Measurements from ENCODE around the gene ZNF214. TPM values are rescaled to one million over a fixed set of nuclear protein-coding genes. Genes with fewer than 3 reads are reported as not detected.

Gene ZNF214
- total and polyA plus RNA-seq, 9 donors, result 1.5 to 3.4 (median 2.5) TPM

Other genes starting within 250 kb of the ZNF214 start
- gene OR2AG2, start 248.4 kb downstream of the ZNF214 start, total RNA-seq, result 0.04 TPM
- under 1 TPM in 3 of 8 donors, not detected in 5; 0.04 to 0.05 (median 0.04) TPM for gene OR2AG2, start 248.4 kb downstream of the ZNF214 start, polyA plus RNA-seq (ENCODE audit: insufficient read depth in 1 of 8, insufficient read length in 8 of 8, low replicate concordance in 1 of 8)
- gene OR2AG1, start 237.3 kb downstream of the ZNF214 start, total RNA-seq, result not detected
- under 1 TPM in 4 of 8 donors, not detected in 4; 0.04 to 0.05 (median 0.05) TPM for gene OR2AG1, start 237.3 kb downstream of the ZNF214 start, polyA plus RNA-seq (ENCODE audit: insufficient read depth in 1 of 8, insufficient read length in 8 of 8, low replicate concordance in 1 of 8)
- 0.04 TPM for gene OR6A2, start 220.7 kb downstream of the ZNF214 start, total RNA-seq
- under 1 TPM in 1 of 8 donors, not detected in 7; 0.04 TPM for gene OR6A2, start 220.7 kb downstream of the ZNF214 start, polyA plus RNA-seq (ENCODE audit: insufficient read depth in 1 of 8, insufficient read length in 8 of 8, low replicate concordance in 1 of 8)
- gene OR10A5, start 174.7 kb downstream of the ZNF214 start, total RNA-seq, result not detected
- gene OR10A5, start 174.7 kb downstream of the ZNF214 start, polyA plus RNA-seq (ENCODE audit: insufficient read depth in 1 of 8, insufficient read length in 8 of 8, low replicate concordance in 1 of 8), result not detected
- gene OR10A2, start 157.3 kb downstream of the ZNF214 start, total RNA-seq, result not detected
- not detected for gene OR10A2, start 157.3 kb downstream of the ZNF214 start, polyA plus RNA-seq (ENCODE audit: insufficient read depth in 1 of 8, insufficient read length in 8 of 8, low replicate concordance in 1 of 8)
- gene OR10A4, start 143.7 kb downstream of the ZNF214 start, total RNA-seq, result not detected
- gene OR10A4, start 143.7 kb downstream of the ZNF214 start, polyA plus RNA-seq (ENCODE audit: insufficient read depth in 1 of 8, insufficient read length in 8 of 8, low replicate concordance in 1 of 8), result not detected
- gene OR2D2, start 127.8 kb downstream of the ZNF214 start, total RNA-seq, result not detected
- not detected for gene OR2D2, start 127.8 kb downstream of the ZNF214 start, polyA plus RNA-seq (ENCODE audit: insufficient read depth in 1 of 8, insufficient read length in 8 of 8, low replicate concordance in 1 of 8)
- gene OR2D3, start 99.3 kb downstream of the ZNF214 start, total RNA-seq, result not detected
- not detected for gene OR2D3, start 99.3 kb downstream of the ZNF214 start, polyA plus RNA-seq (ENCODE audit: insufficient read depth in 1 of 8, insufficient read length in 8 of 8, low replicate concordance in 1 of 8)
- 0.89 TPM for gene ZNF215, start 93.9 kb downstream of the ZNF214 start, total RNA-seq
- 1 to 10 TPM in 6 of 8 donors, under 1 TPM in 2; 0.88 to 1.6 (median 1.2) TPM for gene ZNF215, start 93.9 kb downstream of the ZNF214 start, polyA plus RNA-seq (ENCODE audit: insufficient read depth in 1 of 8, insufficient read length in 8 of 8, low replicate concordance in 1 of 8)
- 0.04 TPM for gene NLRP14, start 133 bp upstream of the ZNF214 start, total RNA-seq
- under 1 TPM in 7 of 8 donors, not detected in 1; 0.04 to 0.07 (median 0.05) TPM for gene NLRP14, start 133 bp upstream of the ZNF214 start, polyA plus RNA-seq (ENCODE audit: insufficient read depth in 1 of 8, insufficient read length in 8 of 8, low replicate concordance in 1 of 8)
- gene RBMXL2, start 68.7 kb upstream of the ZNF214 start, total RNA-seq, result 0.04 TPM
- under 1 TPM in 1 of 8 donors, not detected in 7; 0.06 TPM for gene RBMXL2, start 68.7 kb upstream of the ZNF214 start, polyA plus RNA-seq (ENCODE audit: insufficient read depth in 1 of 8, insufficient read length in 8 of 8, low replicate concordance in 1 of 8)
- gene SYT9, start 231.6 kb upstream of the ZNF214 start, total RNA-seq, result 0.35 TPM
- gene SYT9, start 231.6 kb upstream of the ZNF214 start, polyA plus RNA-seq (ENCODE audit: insufficient read depth in 1 of 8, insufficient read length in 8 of 8, low replicate concordance in 1 of 8), result 1 to 10 TPM in 1 of 8 donors, under 1 TPM in 7; 0.19 to 1.1 (median 0.54) TPM

Measured in muscle of leg (tissue), 9 donors.